ENCODE data around the gene PAK6. TPM values are rescaled to one million over a fixed set of nuclear protein-coding genes. Genes with fewer than 3 reads are reported as not detected.

Gene PAK6
- total and polyA plus RNA-seq, 2 experiments from 2014 or later = 2.4 to 20.0 TPM

DNA sequence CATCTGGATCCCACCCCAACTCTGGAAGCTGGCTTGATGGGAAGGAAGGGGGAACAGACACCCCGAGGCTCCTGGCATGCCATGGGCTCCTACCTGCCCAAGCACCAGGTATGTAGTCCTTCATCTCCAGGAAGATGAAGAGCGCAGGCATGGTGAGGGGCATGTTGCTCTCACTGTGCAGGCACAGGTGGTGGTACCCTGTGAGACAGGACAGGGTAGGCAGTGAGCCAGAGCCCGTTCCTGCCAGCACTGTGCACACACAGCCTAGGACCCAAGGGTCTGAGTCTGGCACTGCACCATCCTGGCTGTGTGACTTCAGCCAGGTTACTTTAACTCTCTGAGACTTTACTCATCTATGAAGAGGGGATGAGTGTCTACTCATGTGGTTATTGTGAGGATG is 53.4 kb downstream of the PAK6 start:
- TF ChIP-seq POLR2AphosphoS5 (IDR thresholded peaks at IDR 0.05; ENCODE audit: low read depth) (no peak), EZH2 (IDR thresholded peaks at IDR 0.05; ENCODE audit: low read depth, unreplicated experiment) (no peak), ZNF331 (CRISPR knock-in tag; IDR thresholded peaks at IDR 0.05; ENCODE audit: low read depth) (no peak), CREB1 (CRISPR knock-in tag; IDR thresholded peaks at IDR 0.05; ENCODE audit: low read depth) (no peak), EZH2phosphoT487 (IDR thresholded peaks at IDR 0.05; ENCODE audit: unreplicated experiment) (no peak), JUNB (IDR thresholded peaks at IDR 0.05; ENCODE audit: unreplicated experiment) (no peak), NANOG (IDR thresholded peaks at IDR 0.05; ENCODE audit: borderline replicate concordance) (no peak), ZNF114 (CRISPR knock-in tag; IDR thresholded peaks at IDR 0.05) (no peak)
- TF ChIP-seq, protein P1, sequence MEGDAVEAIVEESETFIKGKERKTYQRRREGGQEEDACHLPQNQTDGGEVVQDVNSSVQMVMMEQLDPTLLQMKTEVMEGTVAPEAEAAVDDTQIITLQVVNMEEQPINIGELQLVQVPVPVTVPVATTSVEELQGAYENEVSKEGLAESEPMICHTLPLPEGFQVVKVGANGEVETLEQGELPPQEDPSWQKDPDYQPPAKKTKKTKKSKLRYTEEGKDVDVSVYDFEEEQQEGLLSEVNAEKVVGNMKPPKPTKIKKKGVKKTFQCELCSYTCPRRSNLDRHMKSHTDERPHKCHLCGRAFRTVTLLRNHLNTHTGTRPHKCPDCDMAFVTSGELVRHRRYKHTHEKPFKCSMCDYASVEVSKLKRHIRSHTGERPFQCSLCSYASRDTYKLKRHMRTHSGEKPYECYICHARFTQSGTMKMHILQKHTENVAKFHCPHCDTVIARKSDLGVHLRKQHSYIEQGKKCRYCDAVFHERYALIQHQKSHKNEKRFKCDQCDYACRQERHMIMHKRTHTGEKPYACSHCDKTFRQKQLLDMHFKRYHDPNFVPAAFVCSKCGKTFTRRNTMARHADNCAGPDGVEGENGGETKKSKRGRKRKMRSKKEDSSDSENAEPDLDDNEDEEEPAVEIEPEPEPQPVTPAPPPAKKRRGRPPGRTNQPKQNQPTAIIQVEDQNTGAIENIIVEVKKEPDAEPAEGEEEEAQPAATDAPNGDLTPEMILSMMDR (conservative IDR thresholded peaks at IDR 0.05; ENCODE audit: low read depth in 2 of 2) = no peak
- TF ChIP-seq, protein P2, sequence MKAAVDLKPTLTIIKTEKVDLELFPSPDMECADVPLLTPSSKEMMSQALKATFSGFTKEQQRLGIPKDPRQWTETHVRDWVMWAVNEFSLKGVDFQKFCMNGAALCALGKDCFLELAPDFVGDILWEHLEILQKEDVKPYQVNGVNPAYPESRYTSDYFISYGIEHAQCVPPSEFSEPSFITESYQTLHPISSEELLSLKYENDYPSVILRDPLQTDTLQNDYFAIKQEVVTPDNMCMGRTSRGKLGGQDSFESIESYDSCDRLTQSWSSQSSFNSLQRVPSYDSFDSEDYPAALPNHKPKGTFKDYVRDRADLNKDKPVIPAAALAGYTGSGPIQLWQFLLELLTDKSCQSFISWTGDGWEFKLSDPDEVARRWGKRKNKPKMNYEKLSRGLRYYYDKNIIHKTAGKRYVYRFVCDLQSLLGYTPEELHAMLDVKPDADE (IDR thresholded peaks at IDR 0.05) = no peak
- TF ChIP-seq, protein P3, sequence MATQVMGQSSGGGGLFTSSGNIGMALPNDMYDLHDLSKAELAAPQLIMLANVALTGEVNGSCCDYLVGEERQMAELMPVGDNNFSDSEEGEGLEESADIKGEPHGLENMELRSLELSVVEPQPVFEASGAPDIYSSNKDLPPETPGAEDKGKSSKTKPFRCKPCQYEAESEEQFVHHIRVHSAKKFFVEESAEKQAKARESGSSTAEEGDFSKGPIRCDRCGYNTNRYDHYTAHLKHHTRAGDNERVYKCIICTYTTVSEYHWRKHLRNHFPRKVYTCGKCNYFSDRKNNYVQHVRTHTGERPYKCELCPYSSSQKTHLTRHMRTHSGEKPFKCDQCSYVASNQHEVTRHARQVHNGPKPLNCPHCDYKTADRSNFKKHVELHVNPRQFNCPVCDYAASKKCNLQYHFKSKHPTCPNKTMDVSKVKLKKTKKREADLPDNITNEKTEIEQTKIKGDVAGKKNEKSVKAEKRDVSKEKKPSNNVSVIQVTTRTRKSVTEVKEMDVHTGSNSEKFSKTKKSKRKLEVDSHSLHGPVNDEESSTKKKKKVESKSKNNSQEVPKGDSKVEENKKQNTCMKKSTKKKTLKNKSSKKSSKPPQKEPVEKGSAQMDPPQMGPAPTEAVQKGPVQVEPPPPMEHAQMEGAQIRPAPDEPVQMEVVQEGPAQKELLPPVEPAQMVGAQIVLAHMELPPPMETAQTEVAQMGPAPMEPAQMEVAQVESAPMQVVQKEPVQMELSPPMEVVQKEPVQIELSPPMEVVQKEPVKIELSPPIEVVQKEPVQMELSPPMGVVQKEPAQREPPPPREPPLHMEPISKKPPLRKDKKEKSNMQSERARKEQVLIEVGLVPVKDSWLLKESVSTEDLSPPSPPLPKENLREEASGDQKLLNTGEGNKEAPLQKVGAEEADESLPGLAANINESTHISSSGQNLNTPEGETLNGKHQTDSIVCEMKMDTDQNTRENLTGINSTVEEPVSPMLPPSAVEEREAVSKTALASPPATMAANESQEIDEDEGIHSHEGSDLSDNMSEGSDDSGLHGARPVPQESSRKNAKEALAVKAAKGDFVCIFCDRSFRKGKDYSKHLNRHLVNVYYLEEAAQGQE (IDR thresholded peaks at IDR 0.05; ENCODE audit: unreplicated experiment) = no peak
- TF ChIP-seq, protein P4, sequence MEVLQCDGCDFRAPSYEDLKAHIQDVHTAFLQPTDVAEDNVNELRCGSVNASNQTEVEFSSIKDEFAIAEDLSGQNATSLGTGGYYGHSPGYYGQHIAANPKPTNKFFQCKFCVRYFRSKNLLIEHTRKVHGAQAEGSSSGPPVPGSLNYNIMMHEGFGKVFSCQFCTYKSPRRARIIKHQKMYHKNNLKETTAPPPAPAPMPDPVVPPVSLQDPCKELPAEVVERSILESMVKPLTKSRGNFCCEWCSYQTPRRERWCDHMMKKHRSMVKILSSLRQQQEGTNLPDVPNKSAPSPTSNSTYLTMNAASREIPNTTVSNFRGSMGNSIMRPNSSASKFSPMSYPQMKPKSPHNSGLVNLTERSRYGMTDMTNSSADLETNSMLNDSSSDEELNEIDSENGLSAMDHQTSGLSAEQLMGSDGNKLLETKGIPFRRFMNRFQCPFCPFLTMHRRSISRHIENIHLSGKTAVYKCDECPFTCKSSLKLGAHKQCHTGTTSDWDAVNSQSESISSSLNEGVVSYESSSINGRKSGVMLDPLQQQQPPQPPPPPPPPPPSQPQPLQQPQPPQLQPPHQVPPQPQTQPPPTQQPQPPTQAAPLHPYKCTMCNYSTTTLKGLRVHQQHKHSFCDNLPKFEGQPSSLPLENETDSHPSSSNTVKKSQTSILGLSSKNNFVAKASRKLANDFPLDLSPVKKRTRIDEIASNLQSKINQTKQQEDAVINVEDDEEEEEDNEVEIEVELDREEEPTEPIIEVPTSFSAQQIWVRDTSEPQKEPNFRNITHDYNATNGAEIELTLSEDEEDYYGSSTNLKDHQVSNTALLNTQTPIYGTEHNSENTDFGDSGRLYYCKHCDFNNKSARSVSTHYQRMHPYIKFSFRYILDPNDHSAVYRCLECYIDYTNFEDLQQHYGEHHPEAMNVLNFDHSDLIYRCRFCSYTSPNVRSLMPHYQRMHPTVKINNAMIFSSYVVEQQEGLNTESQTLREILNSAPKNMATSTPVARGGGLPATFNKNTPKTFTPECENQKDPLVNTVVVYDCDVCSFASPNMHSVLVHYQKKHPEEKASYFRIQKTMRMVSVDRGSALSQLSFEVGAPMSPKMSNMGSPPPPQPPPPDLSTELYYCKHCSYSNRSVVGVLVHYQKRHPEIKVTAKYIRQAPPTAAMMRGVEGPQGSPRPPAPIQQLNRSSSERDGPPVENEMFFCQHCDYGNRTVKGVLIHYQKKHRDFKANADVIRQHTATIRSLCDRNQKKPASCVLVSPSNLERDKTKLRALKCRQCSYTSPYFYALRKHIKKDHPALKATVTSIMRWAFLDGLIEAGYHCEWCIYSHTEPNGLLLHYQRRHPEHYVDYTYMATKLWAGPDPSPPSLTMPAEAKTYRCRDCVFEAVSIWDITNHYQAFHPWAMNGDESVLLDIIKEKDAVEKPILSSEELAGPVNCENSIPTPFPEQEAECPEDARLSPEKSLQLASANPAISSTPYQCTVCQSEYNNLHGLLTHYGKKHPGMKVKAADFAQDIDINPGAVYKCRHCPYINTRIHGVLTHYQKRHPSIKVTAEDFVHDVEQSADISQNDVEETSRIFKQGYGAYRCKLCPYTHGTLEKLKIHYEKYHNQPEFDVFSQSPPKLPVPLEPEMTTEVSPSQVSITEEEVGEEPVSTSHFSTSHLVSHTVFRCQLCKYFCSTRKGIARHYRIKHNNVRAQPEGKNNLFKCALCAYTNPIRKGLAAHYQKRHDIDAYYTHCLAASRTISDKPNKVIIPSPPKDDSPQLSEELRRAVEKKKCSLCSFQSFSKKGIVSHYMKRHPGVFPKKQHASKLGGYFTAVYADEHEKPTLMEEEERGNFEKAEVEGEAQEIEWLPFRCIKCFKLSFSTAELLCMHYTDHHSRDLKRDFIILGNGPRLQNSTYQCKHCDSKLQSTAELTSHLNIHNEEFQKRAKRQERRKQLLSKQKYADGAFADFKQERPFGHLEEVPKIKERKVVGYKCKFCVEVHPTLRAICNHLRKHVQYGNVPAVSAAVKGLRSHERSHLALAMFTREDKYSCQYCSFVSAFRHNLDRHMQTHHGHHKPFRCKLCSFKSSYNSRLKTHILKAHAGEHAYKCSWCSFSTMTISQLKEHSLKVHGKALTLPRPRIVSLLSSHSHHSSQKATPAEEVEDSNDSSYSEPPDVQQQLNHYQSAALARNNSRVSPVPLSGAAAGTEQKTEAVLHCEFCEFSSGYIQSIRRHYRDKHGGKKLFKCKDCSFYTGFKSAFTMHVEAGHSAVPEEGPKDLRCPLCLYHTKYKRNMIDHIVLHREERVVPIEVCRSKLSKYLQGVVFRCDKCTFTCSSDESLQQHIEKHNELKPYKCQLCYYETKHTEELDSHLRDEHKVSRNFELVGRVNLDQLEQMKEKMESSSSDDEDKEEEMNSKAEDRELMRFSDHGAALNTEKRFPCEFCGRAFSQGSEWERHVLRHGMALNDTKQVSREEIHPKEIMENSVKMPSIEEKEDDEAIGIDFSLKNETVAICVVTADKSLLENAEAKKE (CRISPR knock-in tag; IDR thresholded peaks at IDR 0.05) = no peak
- Histone ChIP-seq H3K4me3 (no peak overlapping the region), H3K9me2 (ENCODE audit: insufficient read depth) (no peaks in the 10 kb centered on the region), H3K36me3 (ENCODE audit: insufficient read depth) (no peaks in the 10 kb centered on the region), H2AFZ (no peak overlapping the region), H4K20me1 (replicated peaks; ENCODE audit: insufficient read depth) (no peaks in the 10 kb centered on the region), H3K27me3 (ENCODE audit: insufficient read depth) (peaks cover 53% of the 10 kb centered on the region), H3K4me2 (no peak overlapping the region; the same call in 1 of the 2 replicates), H3K27ac (ENCODE audit: low read depth) (no peak overlapping the region), H3K79me2 (replicated peaks; ENCODE audit: insufficient read depth) (no peaks in the 10 kb centered on the region), H3F3A (replicated peaks; ENCODE audit: low read depth) (no peaks in the 10 kb centered on the region), H3K4me1 (ENCODE audit: insufficient read depth) (peaks cover 13% of the 10 kb centered on the region; the same call in 1 of the 2 replicates)
- Mint-ChIP-seq H3K27ac (no peak overlapping the region), H3K4me3 (no peak overlapping the region; the same call in 2 of the 3 replicates), H3K36me3 (ENCODE audit: low read depth) (no peaks in the 10 kb centered on the region), H3K4me1 (peaks cover 31% of the 10 kb centered on the region), H3K27me3 (ENCODE audit: insufficient read depth, low read depth, poor library complexity) (peaks cover 45% of the 10 kb centered on the region), H3K9me3 (no peaks in the 10 kb centered on the region)
- no peak for DNase-seq (ENCODE audit: low spot score)
- no peak for ATAC-seq

All from GM23338 (cell line).